ENCODE measurements around the gene MAP7D2. TPM values are rescaled to one million over a fixed set of nuclear protein-coding genes. Genes with fewer than 3 reads are reported as not detected.

The MAP7D2 gene
- total and polyA plus RNA-seq, 2 of the 13 experiments (the other 11 are each of a cell fraction or from before 2014, with no cell fraction given): 9.6 to 10.5 TPM

DNA sequence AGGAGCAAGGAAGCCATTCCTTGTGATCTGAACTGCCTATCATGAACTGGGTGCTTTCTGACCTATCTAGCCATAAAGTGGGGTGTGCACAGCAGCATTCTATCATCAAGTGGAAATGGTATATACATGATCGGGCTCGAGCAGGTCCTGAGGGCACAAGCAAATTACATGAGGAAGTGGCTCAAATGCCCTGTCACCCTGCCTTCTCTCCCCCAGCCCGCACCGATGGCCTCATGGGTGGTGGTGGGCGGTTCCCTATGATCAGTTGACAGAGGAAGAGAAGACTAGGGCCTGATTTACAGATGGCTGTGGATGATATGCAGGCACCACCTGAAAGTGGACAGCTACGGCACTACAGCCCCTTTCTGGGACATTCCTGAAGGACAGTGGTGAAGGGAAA, 79.5 kb downstream of the MAP7D2 start (continued):
- TF ChIP-seq, protein P1, sequence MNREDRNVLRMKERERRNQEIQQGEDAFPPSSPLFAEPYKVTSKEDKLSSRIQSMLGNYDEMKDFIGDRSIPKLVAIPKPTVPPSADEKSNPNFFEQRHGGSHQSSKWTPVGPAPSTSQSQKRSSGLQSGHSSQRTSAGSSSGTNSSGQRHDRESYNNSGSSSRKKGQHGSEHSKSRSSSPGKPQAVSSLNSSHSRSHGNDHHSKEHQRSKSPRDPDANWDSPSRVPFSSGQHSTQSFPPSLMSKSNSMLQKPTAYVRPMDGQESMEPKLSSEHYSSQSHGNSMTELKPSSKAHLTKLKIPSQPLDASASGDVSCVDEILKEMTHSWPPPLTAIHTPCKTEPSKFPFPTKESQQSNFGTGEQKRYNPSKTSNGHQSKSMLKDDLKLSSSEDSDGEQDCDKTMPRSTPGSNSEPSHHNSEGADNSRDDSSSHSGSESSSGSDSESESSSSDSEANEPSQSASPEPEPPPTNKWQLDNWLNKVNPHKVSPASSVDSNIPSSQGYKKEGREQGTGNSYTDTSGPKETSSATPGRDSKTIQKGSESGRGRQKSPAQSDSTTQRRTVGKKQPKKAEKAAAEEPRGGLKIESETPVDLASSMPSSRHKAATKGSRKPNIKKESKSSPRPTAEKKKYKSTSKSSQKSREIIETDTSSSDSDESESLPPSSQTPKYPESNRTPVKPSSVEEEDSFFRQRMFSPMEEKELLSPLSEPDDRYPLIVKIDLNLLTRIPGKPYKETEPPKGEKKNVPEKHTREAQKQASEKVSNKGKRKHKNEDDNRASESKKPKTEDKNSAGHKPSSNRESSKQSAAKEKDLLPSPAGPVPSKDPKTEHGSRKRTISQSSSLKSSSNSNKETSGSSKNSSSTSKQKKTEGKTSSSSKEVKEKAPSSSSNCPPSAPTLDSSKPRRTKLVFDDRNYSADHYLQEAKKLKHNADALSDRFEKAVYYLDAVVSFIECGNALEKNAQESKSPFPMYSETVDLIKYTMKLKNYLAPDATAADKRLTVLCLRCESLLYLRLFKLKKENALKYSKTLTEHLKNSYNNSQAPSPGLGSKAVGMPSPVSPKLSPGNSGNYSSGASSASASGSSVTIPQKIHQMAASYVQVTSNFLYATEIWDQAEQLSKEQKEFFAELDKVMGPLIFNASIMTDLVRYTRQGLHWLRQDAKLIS (CRISPR knock-in tag; IDR thresholded peaks at IDR 0.05): no peak
- no peak for TF ChIP-seq GTF2F1 (IDR thresholded peaks at IDR 0.05; ENCODE audit: low read length)
- TF ChIP-seq ZBTB20 (CRISPR knock-in tag; IDR thresholded peaks at IDR 0.05; ENCODE audit: borderline replicate concordance, low read depth): no peak
- no peak for TF ChIP-seq U2AF2 (IDR thresholded peaks at IDR 0.05; ENCODE audit: low read depth, low read length)
- TF ChIP-seq, protein P2, sequence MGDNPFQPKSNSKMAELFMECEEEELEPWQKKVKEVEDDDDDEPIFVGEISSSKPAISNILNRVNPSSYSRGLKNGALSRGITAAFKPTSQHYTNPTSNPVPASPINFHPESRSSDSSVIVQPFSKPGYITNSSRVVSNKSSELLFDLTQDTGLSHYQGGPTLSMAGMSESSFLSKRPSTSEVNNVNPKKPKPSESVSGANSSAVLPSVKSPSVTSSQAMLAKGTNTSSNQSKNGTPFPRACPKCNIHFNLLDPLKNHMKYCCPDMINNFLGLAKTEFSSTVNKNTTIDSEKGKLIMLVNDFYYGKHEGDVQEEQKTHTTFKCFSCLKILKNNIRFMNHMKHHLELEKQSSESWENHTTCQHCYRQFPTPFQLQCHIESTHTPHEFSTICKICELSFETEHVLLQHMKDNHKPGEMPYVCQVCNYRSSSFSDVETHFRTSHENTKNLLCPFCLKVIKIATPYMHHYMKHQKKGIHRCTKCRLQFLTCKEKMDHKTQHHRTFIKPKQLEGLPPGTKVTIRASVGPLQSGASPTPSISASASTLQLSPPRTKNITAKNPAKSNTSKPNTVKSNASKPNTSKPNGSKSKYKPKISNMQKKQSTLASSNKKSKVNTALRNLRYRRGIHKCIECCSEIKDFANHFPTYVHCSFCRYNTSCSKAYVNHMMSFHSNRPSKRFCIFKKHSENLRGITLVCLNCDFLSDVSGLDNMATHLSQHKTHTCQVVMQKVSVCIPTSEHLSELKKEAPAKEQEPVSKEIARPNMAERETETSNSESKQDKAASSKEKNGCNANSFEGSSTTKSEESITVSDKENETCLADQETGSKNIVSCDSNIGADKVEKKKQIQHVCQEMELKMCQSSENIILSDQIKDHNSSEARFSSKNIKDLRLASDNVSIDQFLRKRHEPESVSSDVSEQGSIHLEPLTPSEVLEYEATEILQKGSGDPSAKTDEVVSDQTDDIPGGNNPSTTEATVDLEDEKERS (CRISPR knock-in tag; IDR thresholded peaks at IDR 0.05): no peak
- TF ChIP-seq TP53 (CRISPR knock-in tag; conservative IDR thresholded peaks at IDR 0.05): no peak
- TF ChIP-seq ZSCAN21 (CRISPR knock-in tag; IDR thresholded peaks at IDR 0.05; ENCODE audit: borderline replicate concordance): no peak

Measured in HepG2 (cell line).